ENCODE measurements around the gene DIP2C.

The DIP2C gene

GRCh38 chr10:386771-387592, 302.5 kb downstream of the DIP2C start:
- no peak for DNase-seq (ENCODE audit: extremely low read depth, insufficient read length)
- Histone ChIP-seq H3K36me3 (ENCODE audit: control insufficient read depth, insufficient read depth, low read length) (no peaks in the 10 kb centered on the region), H3K27me3 (replicated peaks; ENCODE audit: control insufficient read depth, insufficient read depth, low read length) (no peaks in the 10 kb centered on the region), H3K4me3 (replicated peaks; ENCODE audit: low read depth, low read length) (no peak overlapping the region)
- no peak for TF ChIP-seq CTCF (IDR thresholded peaks at IDR 0.05; ENCODE audit: insufficient read depth, low read length, poor library complexity, severe bottlenecking)

- Histone ChIP-seq H3K36me3 (ENCODE audit: control insufficient read depth, insufficient read depth, low read length) (no peaks in the 10 kb centered on the region), H3K4me3 (replicated peaks; ENCODE audit: low read depth, low read length) (no peak overlapping the region), H3K27me3 (replicated peaks; ENCODE audit: control insufficient read depth, insufficient read depth, low read length) (no peaks in the 10 kb centered on the region)
- DNase-seq (ENCODE audit: extremely low read depth, insufficient read length): no peak
- TF ChIP-seq CTCF (IDR thresholded peaks at IDR 0.05; ENCODE audit: insufficient read depth, low read length, poor library complexity, severe bottlenecking): no peak
Observed at GRCh38 chr10:385571-386300, 303.7 kb downstream of the DIP2C start.

- DNase-seq (ENCODE audit: extremely low read depth, insufficient read length): no peak
- no peak for TF ChIP-seq CTCF (IDR thresholded peaks at IDR 0.05; ENCODE audit: insufficient read depth, low read length, poor library complexity, severe bottlenecking)
- Histone ChIP-seq H3K27me3 (replicated peaks; ENCODE audit: control insufficient read depth, insufficient read depth, low read length) (no peaks in the 10 kb centered on the region), H3K4me3 (replicated peaks; ENCODE audit: low read depth, low read length) (no peak overlapping the region), H3K36me3 (ENCODE audit: control insufficient read depth, insufficient read depth, low read length) (no peaks in the 10 kb centered on the region)
Observed at GRCh38 chr10:384538-385305, 304.7 kb downstream of the DIP2C start.

- H3K4me3 ChIP-seq (replicated peaks; ENCODE audit: low read depth, low read length): no peak overlapping the region
- no peaks in the 10 kb centered on the region for H3K36me3 ChIP-seq (ENCODE audit: control insufficient read depth, insufficient read depth, low read length)
- DNase-seq (ENCODE audit: extremely low read depth, insufficient read length): no peak
- no peaks in the 10 kb centered on the region for H3K27me3 ChIP-seq (replicated peaks; ENCODE audit: control insufficient read depth, insufficient read depth, low read length)
- TF ChIP-seq CTCF (IDR thresholded peaks at IDR 0.05; ENCODE audit: insufficient read depth, low read length, poor library complexity, severe bottlenecking): no peak
Observed at GRCh38 chr10:383519-383918, 305.9 kb downstream of the DIP2C start.

GRCh38 chr10:381805-382204, 307.7 kb downstream of the DIP2C start:
- DNase-seq (ENCODE audit: extremely low read depth, insufficient read length): no peak
- no peaks in the 10 kb centered on the region for H3K27me3 ChIP-seq (replicated peaks; ENCODE audit: control insufficient read depth, insufficient read depth, low read length)
- TF ChIP-seq CTCF (IDR thresholded peaks at IDR 0.05; ENCODE audit: insufficient read depth, low read length, poor library complexity, severe bottlenecking): no peak
- H3K4me3 ChIP-seq (replicated peaks; ENCODE audit: low read depth, low read length): no peak overlapping the region
- H3K36me3 ChIP-seq (ENCODE audit: control insufficient read depth, insufficient read depth, low read length): no peaks in the 10 kb centered on the region
